Measurements from ENCODE around the gene WHRN.

Gene WHRN

DNA sequence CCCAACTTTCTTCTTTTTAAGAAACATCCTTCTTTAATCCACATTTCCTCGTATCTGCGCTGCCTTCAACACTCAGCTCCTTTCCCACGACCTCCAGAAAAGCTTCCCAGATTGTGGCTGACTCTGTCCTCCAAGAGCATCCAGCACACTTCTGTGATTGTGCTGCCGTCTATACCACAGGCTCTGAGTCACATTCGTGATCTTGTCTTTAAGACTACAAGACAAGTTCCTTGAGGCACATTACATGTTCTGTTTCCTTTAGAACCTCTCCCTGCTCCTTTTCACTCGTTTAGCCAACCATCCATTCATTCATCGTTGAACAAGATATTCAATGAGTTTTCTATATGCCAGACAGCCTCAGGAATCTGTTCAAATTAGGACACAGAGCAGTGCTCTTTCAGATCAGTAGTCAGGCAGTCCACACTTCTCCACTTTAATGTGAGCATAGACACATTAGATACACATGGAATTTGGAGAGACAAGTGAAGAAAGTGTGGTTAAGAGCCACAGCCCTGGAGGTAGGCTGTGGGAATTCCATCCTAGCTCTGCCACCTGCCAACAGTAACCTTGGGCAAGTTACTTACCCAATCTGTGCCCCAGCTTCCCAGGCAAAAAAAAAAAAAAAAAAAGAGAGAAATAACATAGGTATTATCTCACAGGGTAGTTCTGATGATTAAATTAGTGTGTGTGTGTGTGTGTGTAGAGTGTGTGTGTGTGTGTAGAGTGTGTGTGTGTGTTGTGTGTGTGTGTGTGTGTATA lies 18.9 kb downstream of the WHRN start:
- H3K4me3 ChIP-seq (ENCODE audit: low read depth, low read length): no peak overlapping the region
- CTCF ChIA-PET: interaction anchor here (0.5 to 4.1 kb wide), 27 partner anchors 10 to 528 kb away, joined by 3 to 122 read pairs (median 5); partner anchors contain the start of gene WHRN
- POLR2A ChIA-PET: no interaction called here
- TF ChIP-seq, protein P1, sequence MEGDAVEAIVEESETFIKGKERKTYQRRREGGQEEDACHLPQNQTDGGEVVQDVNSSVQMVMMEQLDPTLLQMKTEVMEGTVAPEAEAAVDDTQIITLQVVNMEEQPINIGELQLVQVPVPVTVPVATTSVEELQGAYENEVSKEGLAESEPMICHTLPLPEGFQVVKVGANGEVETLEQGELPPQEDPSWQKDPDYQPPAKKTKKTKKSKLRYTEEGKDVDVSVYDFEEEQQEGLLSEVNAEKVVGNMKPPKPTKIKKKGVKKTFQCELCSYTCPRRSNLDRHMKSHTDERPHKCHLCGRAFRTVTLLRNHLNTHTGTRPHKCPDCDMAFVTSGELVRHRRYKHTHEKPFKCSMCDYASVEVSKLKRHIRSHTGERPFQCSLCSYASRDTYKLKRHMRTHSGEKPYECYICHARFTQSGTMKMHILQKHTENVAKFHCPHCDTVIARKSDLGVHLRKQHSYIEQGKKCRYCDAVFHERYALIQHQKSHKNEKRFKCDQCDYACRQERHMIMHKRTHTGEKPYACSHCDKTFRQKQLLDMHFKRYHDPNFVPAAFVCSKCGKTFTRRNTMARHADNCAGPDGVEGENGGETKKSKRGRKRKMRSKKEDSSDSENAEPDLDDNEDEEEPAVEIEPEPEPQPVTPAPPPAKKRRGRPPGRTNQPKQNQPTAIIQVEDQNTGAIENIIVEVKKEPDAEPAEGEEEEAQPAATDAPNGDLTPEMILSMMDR (IDR thresholded peaks at IDR 0.05; ENCODE audit: insufficient read depth, low read length, missing control alignments): no peak
- DNase-seq (ENCODE audit: low read depth, low spot score): no peak

DNA sequence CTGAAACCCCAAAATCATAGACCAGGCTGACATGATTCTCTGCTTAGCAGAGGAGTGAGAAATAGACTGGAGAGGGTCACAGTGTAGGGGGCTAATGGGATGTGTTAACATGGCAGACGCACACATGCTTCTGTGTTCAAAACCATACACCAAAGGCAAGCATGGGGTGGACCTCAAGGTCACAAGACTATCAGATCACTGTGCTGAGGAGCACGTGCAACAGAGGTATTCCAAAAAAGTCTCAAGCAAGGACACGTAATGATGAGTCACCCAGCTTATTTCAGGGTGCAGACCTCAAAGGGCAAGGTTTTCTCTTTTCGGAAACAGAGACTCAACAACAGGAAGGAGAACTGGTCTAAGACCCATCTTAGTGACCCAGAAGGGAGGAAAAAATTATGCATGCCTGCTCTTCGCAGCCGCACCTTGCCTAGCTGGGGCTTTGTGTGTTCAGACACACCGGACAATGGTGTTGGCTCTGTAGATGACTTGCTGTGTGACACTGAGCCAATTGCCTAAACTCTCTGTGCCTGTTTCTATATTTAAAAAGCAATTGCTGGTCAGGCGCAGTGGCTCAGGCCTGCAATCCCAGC lies 20.3 kb downstream of the WHRN start:
- H3K4me3 ChIP-seq (ENCODE audit: low read depth, low read length): no peak overlapping the region
- ChIA-PET POLR2A (no interaction called here), CTCF (interaction anchor here (0.9 to 4.1 kb wide), 5 partner anchors 17 to 168 kb away, joined by 3 to 36 read pairs (median 4); partner anchors contain the start of gene ATP6V1G1)

DNA sequence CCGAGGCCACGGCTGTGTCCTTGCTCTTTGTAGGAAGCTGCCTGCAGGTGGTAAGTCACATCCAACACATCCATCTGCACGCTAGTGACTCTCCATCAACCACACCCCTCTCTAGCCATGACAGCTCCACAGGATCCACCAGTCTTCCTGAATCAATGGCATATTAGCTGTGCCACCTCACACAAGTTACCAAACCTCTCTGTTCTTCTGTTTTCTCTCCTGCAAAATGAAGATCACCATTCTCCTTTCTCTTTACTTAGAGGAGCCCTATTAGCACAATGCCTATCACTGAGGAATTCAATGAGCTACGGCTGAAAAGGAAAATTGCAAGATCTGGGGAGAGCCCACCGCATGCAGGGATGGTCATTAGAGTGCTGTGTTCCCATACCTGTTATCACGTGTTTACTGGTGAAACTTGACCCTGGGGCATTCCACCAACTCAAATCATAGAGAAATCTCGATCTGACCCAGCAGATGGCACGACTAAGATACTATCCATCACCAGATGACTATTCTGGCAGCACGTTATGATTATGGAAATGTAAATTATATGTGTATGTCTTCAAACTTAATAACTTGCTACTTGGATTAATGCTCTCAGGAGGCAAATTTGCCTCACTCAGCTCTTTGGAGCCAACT lies 20.9 kb downstream of the WHRN start:
- H3K4me3 ChIP-seq (ENCODE audit: low read depth, low read length): no peak overlapping the region
- CTCF ChIA-PET: interaction anchor here (1.0 to 4.1 kb wide), 5 partner anchors 12 to 169 kb away, joined by 3 to 36 read pairs (median 4); partner anchors contain the start of gene ATP6V1G1
- POLR2A ChIA-PET: no interaction called here
- TF ChIP-seq, protein P1 (IDR thresholded peaks at IDR 0.05; ENCODE audit: insufficient read depth, low read length, missing control alignments): no peak
- DNase-seq (ENCODE audit: low read depth, low spot score): no peak

More for the DNA sequence above, 20.3 kb downstream of the WHRN start:
- DNase-seq (ENCODE audit: low read depth, low spot score): no peak
- TF ChIP-seq, protein P1 (IDR thresholded peaks at IDR 0.05; ENCODE audit: insufficient read depth, low read length, missing control alignments): no peak

DNA sequence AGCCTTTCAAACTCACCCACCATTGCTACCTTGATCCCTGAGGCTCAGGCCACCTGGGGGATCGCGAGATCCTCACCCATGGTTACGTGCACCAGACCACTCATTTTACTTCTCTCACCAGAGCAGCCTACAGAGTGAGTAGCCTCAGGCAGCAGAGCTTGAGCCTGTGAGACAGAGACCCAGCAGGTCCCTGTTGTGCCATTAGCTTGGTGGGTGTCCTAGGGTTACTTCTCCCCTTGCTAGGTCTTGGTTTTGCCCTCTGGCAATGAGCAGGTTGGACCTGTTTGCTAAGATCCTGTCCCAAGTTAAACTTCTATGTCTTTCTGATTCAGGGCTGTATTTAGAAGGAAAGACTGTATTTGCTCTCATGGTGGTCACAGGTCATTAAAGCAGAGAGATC lies 21.8 kb downstream of the WHRN start:
- H3K4me3 ChIP-seq (ENCODE audit: low read depth, low read length): no peak overlapping the region
- ChIA-PET CTCF (interaction anchor here (0.8 to 3.3 kb wide), 4 partner anchors 11 to 170 kb away, joined by 3 to 31 read pairs (median 3); partner anchors contain the start of gene ATP6V1G1), POLR2A (no interaction called here)
- DNase-seq (ENCODE audit: low read depth, low spot score): no peak
- TF ChIP-seq, protein P1 (IDR thresholded peaks at IDR 0.05; ENCODE audit: insufficient read depth, low read length, missing control alignments): no peak

DNA sequence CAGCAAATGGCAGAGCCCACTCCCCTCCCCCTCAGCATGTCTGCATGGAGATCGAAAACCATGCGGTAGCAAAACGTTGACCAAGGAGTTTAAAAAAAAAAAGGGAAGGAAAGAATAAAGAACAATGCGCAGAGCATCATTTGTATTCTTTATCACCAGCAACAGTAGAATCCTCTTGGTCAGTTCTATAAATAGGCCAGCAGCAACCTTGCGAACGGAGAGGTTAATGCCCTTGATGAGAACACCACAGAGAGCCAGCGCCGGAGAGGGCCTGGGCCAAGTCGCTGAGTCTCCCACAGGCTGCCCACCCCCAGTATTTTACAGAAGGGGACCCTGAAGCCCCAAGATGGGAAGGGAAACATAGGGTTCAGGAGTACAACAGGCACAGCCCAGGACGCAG lies 22.7 kb downstream of the WHRN start:
- DNase-seq (ENCODE audit: low read depth, low spot score): no peak
- CTCF ChIA-PET: interaction anchor here (1.4 kb wide), 1 partner anchor 10 kb away, joined by 3 read pairs; no protein-coding TSS in a partner anchor

More for the DNA sequence above, 22.7 kb downstream of the WHRN start:
- no peak overlapping the region for H3K4me3 ChIP-seq (ENCODE audit: low read depth, low read length)
- POLR2A ChIA-PET: no interaction called here
- TF ChIP-seq, protein P1 (IDR thresholded peaks at IDR 0.05; ENCODE audit: insufficient read depth, low read length, missing control alignments): no peak

Measured in AG04449 (cell line).